Prostate gland (tissue), 2 donors: ENCODE results near the gene CDH5. TPM values are rescaled to one million over a fixed set of nuclear protein-coding genes. Genes with fewer than 3 reads are reported as not detected.

Experiments
- DNase-seq: peaks from one replicate; pipeline ENCODE4 v3.0.0-alpha.2; 2019; ENCODE audit warnings: low spot score
- H3K27ac ChIP-seq, 2 donors: fragments of 200-600 bp; sonication (generic); 2 replicates each; pipeline ENCODE4 v1.5.1; 2017 to 2019
- H3K27me3 ChIP-seq: fragments of 200-600 bp; sonication (generic); replicated peaks from 2 replicates; pipeline ENCODE4 v1.5.1; 2019; ENCODE audit not compliant: insufficient read depth
- H3K36me3 ChIP-seq, 2 donors: fragments of 200-600 bp; sonication (generic); 1 replicate in 1 of 2; 2 replicates in 1 of 2; pipeline versions ENCODE4 v1.5.1 to v1.8.1; 2017 to 2019
- H3K4me1 ChIP-seq: fragments of 200-600 bp; sonication (generic); replicated peaks from 2 replicates; pipeline ENCODE4 v1.5.1; 2019
- H3K4me3 ChIP-seq, 2 donors: fragments of 200-600 bp; sonication (generic); 2 replicates each; pipeline ENCODE4 v1.5.1; 2017 to 2019
- H3K9me3 ChIP-seq: fragments of 200-600 bp; sonication (generic); 2 replicates; pipeline ENCODE4 v1.5.1; 2017
- POLR2A ChIP-seq: fragments of 450-650 bp; IDR thresholded peaks from one replicate; pipeline ENCODE4 v1.6.1; 2016; ENCODE audit warnings: antibody characterized with exemption, mild to moderate bottlenecking
- POLR2AphosphoS5 ChIP-seq: sonication (generic); formaldehyde crosslinking; IDR thresholded peaks from one replicate; pipeline ENCODE4 v1.6.1; 2017; ENCODE audit warnings: antibody characterized with exemption
- WGBS: methylation state at CpG from one replicate; pipeline ENCODE4 v1.1.5; 2018; 5-methylcytosine and 5-hydroxymethylcytosine counted together
- intact Hi-C: fragments of 100-400 bp; cut with DNase I; formaldehyde crosslinking; loops from one replicate; pipeline ENCODE4 v1.14.2; 2022
- total RNA-seq, 2 donors: library from RNA; depleted of rRNA; stranded (reverse); fragments of >200 nt; gene quantifications; one replicate each; pipeline ENCODE4 v1.1.0, GENCODE V29; 2016
- TF ChIP-seq, protein P1 (sequence below), 4 experiments: fragments of 200-600 bp in 2 of 4; fragments of 450-650 bp in 2 of 4; sonication (generic) in 2 of 4; IDR thresholded peaks; 1 replicate in 3 of 4; 2 replicates in 1 of 4; pipeline ENCODE4 v1.5.1; 2016 to 2019; ENCODE audit warnings: antibody characterized with exemption in 4 of 4, mild to moderate bottlenecking in 2 of 4, moderate library complexity in 2 of 4

CDH5 gene
- total RNA-seq, 2 donors from 2014 or later, result 8.0 to 20.8 TPM

DNA sequence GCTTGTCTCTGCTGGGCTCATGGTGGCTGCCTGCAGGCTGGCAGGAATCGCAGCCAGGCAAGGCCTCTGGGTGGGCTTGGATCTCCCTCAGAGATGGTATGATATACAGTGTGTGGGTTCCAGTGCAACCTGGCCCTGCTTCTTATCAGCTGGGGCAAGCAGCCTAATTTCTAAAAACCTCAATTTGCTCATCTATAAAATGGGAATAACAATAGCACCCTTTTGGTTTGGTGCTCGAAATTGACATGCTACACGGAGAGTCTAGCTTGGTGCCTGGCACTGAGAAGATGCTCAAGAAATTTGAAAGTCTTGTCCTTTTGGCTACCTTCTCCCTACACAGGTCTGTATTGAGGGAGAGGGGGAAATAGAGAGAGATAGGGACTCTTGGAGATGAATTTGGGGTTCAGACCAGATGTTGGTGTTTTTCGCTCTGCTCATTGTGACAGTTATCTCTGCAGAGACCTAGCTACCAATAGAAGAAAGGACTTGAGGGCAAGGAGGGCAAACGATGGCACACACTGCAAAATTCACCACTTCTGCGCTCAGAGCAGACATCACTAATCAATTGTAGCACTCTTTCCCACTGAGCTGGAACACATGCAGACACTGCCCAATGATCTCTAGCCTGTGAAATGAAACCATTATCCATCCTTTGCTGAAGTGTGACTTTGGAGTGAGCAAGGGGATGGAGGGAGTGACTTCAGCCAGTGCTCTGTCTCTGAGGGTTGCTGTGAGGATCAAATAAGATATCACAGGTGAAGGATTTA, 76.2 kb downstream of the CDH5 start:
- H3K27ac ChIP-seq, result no peak overlapping the region
- no peaks in the 10 kb centered on the region for H3K9me3 ChIP-seq
- no peak for DNase-seq
- intact Hi-C loops, result no loop called here
- H3K36me3 ChIP-seq, result no peaks in the 10 kb centered on the region
- TF ChIP-seq POLR2AphosphoS5 (no peak), POLR2A (no peak)
- TF ChIP-seq, protein P1, sequence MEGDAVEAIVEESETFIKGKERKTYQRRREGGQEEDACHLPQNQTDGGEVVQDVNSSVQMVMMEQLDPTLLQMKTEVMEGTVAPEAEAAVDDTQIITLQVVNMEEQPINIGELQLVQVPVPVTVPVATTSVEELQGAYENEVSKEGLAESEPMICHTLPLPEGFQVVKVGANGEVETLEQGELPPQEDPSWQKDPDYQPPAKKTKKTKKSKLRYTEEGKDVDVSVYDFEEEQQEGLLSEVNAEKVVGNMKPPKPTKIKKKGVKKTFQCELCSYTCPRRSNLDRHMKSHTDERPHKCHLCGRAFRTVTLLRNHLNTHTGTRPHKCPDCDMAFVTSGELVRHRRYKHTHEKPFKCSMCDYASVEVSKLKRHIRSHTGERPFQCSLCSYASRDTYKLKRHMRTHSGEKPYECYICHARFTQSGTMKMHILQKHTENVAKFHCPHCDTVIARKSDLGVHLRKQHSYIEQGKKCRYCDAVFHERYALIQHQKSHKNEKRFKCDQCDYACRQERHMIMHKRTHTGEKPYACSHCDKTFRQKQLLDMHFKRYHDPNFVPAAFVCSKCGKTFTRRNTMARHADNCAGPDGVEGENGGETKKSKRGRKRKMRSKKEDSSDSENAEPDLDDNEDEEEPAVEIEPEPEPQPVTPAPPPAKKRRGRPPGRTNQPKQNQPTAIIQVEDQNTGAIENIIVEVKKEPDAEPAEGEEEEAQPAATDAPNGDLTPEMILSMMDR (IDR thresholded peaks at IDR 0.05), result no peak
- H3K4me1 ChIP-seq, result no peaks in the 10 kb centered on the region
- no peak overlapping the region for H3K4me3 ChIP-seq
- 74% methylated on average over 6 of the region's 6 CpGs for WGBS
- H3K27me3 ChIP-seq, result no peaks in the 10 kb centered on the region

DNA sequence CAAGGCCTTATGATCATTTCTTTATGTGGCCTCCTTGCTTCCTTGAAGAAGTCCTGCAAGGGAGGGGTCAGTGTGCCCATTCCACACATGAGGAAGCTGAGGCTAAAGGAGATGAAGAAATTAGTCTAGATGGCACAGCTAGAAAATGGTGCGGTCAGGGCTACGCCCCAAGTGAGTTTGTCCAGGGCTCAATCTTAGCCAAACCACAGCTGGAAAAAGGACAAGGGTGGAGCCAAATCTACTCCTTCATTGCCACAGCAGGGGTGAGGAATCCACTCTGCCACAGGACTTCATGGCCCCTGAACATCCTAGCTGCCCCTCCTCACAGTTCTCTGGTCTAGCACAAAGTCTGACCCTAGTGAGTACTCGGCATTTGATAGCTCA, 76.8 kb downstream of the CDH5 start:
- H3K4me1 ChIP-seq, result no peaks in the 10 kb centered on the region
- no peak overlapping the region for H3K27ac ChIP-seq
- H3K36me3 ChIP-seq, result no peaks in the 10 kb centered on the region
- H3K4me3 ChIP-seq, result no peak overlapping the region
- no peaks in the 10 kb centered on the region for H3K27me3 ChIP-seq
- 79% methylated on average over 3 of the region's 3 CpGs for WGBS
- TF ChIP-seq POLR2AphosphoS5 (no peak), POLR2A (no peak)
- TF ChIP-seq, protein P1 (IDR thresholded peaks at IDR 0.05), result no peak
- intact Hi-C loops, result no loop called here
- DNase-seq, result no peak
- no peaks in the 10 kb centered on the region for H3K9me3 ChIP-seq

DNA sequence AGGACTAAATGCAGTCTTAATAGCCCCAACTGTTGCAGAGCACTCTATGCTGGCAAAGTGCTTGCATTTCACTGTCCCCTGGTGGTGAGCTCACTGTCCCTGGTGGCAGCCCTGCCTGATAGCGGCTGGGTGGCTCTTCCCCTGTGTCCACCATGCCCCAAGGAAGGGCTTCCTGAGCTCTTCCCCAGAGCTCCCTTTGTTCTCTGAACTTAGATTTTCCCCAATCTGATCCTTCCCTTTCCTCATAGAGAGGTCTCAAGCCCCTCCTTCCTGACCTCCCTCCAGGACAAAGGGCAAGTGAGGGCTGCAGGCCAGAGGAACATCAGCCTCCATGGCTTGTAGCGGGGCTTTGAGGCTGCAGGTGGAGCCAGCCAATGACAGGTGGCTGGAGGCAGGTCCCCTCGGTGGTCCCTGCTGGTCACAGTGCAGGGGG, 77.6 kb downstream of the CDH5 start:
- TF ChIP-seq, protein P1 (IDR thresholded peaks at IDR 0.05), result no peak
- TF ChIP-seq POLR2A (no peak), POLR2AphosphoS5 (no peak)
- no peak overlapping the region for H3K4me3 ChIP-seq
- intact Hi-C loops, result no loop called here

DNA sequence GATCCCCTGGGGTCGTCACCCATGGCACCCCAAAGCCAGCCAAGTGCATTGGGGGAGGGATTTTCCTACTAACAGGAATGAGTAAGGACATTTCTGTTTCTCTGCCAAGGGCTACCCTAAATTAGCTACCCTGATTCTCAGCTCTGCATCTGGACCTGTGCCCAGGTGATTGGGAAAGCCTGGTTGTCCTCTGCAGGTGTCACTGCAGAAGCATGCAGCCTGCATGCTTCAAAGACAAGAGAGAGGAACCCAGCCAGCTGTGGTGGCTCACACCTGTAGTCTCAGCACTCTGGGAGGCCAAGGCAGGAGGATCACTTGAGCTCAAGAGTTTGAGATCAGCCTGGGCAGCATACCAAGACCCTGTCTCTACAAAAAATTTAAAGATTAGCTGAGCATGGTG, 80.2 kb downstream of the CDH5 start:
- H3K4me1 ChIP-seq, result no peaks in the 10 kb centered on the region
- WGBS, result 80% methylated on average over 1 of the region's 1 CpG
- H3K27ac ChIP-seq, result no peak overlapping the region
- no peak overlapping the region for H3K4me3 ChIP-seq
- TF ChIP-seq, protein P1 (IDR thresholded peaks at IDR 0.05), result no peak
- TF ChIP-seq POLR2AphosphoS5 (no peak), POLR2A (no peak)
- intact Hi-C loops, result no loop called here
- no peaks in the 10 kb centered on the region for H3K36me3 ChIP-seq
- H3K9me3 ChIP-seq, result no peaks in the 10 kb centered on the region
- H3K27me3 ChIP-seq, result no peaks in the 10 kb centered on the region
- no peak for DNase-seq

More for the DNA sequence above, 77.6 kb downstream of the CDH5 start:
- Histone ChIP-seq H3K27me3 (no peaks in the 10 kb centered on the region), H3K4me1 (no peaks in the 10 kb centered on the region), H3K9me3 (no peaks in the 10 kb centered on the region), H3K27ac (no peak overlapping the region), H3K36me3 (no peaks in the 10 kb centered on the region)
- 72% methylated on average over 3 of the region's 3 CpGs for WGBS
- no peak for DNase-seq

DNA sequence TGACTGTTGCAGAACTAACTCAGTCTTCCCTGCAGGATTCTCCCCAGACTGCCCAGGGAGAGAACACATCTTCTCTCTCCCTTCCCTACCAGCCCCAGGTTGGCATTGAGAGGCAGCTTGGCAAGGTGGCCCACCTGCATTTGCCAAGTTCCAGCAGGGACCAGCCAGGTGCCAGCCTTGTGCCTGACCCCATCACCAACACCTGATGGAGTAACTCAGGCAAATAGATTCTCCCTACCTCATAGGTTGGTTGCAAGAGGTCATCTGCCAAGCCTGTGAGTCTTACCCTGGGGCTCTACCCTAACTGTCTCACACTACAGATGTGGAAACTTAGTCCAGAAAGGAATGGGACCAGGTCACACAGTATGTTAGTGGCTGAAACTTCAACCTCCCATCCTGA, 81.0 kb downstream of the CDH5 start:
- Histone ChIP-seq H3K4me3 (no peak overlapping the region), H3K36me3 (no peaks in the 10 kb centered on the region), H3K27me3 (no peaks in the 10 kb centered on the region), H3K9me3 (no peaks in the 10 kb centered on the region), H3K4me1 (no peaks in the 10 kb centered on the region), H3K27ac (no peak overlapping the region)
- no peak for TF ChIP-seq POLR2AphosphoS5
- TF ChIP-seq, protein P1 (IDR thresholded peaks at IDR 0.05), result no peak
- TF ChIP-seq POLR2A, result no peak
- no peak for DNase-seq
- intact Hi-C loops, result no loop called here
